Keratinocyte (primary cell): ENCODE data around the gene ZNF280C. TPM values are rescaled to one million over a fixed set of nuclear protein-coding genes. Genes with fewer than 3 reads are reported as not detected.

ENCODE experiments used
- DNase-seq: peaks from one replicate; pipeline ENCODE4 v3.0.0-alpha.2; 2011; ENCODE audit warnings: low read depth, missing footprints, low spot score
- FAIRE-seq: peaks from 2 replicates; lab custom pipeline; 2011; peaks lifted over from hg19 to GRCh38; lab: Jason Lieb, UNC
- H2AFZ ChIP-seq: 2 replicates; pipeline ENCODE4 v1.6.0; 2012; ENCODE audit warnings: low read length, control low read depth, inconsistent platforms; ENCODE audit not compliant: control insufficient read depth
- H3K27ac ChIP-seq: 2 replicates; pipeline ENCODE4 v1.5.1; 2011; ENCODE audit warnings: low read length; ENCODE audit not compliant: control insufficient read depth, insufficient read depth
- H3K27me3 ChIP-seq: 3 replicates; pipeline ENCODE4 v1.6.0; 2011; ENCODE audit warnings: low read length; ENCODE audit not compliant: control insufficient read depth, insufficient read depth; ENCODE audit errors: extremely low read depth
- H3K36me3 ChIP-seq, 2 experiments: 2 replicates in 1 of 2; 3 replicates in 1 of 2; pipeline ENCODE4 v1.5.1; 2011; ENCODE audit warnings: low read length in 2 of 2, mild to moderate bottlenecking in 1 of 2; ENCODE audit not compliant: control insufficient read depth in 2 of 2, insufficient read depth in 2 of 2; ENCODE audit errors: extremely low read depth in 1 of 2
- H3K4me1 ChIP-seq: 3 replicates; pipeline ENCODE4 v1.5.1; 2011; ENCODE audit warnings: low read length; ENCODE audit not compliant: control insufficient read depth, insufficient read depth; ENCODE audit errors: extremely low read depth
- H3K4me2 ChIP-seq: 3 replicates; pipeline ENCODE4 v1.6.0; 2011; ENCODE audit warnings: low read depth, low read length; ENCODE audit not compliant: control insufficient read depth, insufficient read depth; ENCODE audit errors: extremely low read depth
- H3K4me3 ChIP-seq, 3 experiments: fragments of 200-600 bp in 1 of 3; sonication (generic) in 1 of 3; 2 replicates in 2 of 3; 3 replicates in 1 of 3; pipeline ENCODE4 v1.5.1; 2011 to 2016; ENCODE audit warnings: low read length in 3 of 3, mild to moderate bottlenecking in 3 of 3, control low read depth in 2 of 3, inconsistent platforms in 1 of 3, low read depth in 1 of 3, mixed read lengths in 1 of 3, mixed run types in 1 of 3, moderate library complexity in 1 of 3; ENCODE audit not compliant: control insufficient read depth in 2 of 3, insufficient read depth in 2 of 3; ENCODE audit errors: extremely low read depth in 1 of 3
- H3K79me2 ChIP-seq: 2 replicates; pipeline ENCODE4 v1.6.0; 2012; ENCODE audit warnings: low read length; ENCODE audit not compliant: control insufficient read depth, insufficient read depth
- H3K9ac ChIP-seq: 3 replicates; pipeline ENCODE4 v1.6.0; 2011; ENCODE audit warnings: low read length; ENCODE audit not compliant: control insufficient read depth, insufficient read depth; ENCODE audit errors: extremely low read depth
- H3K9me1 ChIP-seq: 3 replicates; pipeline ENCODE4 v1.6.0; 2011; ENCODE audit warnings: low read length; ENCODE audit not compliant: control insufficient read depth, insufficient read depth; ENCODE audit errors: extremely low read depth
- H3K9me3 ChIP-seq: 2 replicates; pipeline ENCODE4 v1.5.1; 2012; ENCODE audit warnings: low read depth, low read length; ENCODE audit not compliant: control insufficient read depth
- H4K20me1 ChIP-seq: 3 replicates; pipeline ENCODE4 v1.6.0; 2011; ENCODE audit warnings: low read length; ENCODE audit not compliant: control insufficient read depth, insufficient read depth; ENCODE audit errors: extremely low read depth
- EZH2 ChIP-seq: IDR thresholded peaks from one replicate; pipeline ENCODE4 v1.6.1; 2012; ENCODE audit warnings: inconsistent platforms, mild to moderate bottlenecking, low read length, moderate library complexity
- dilution Hi-C: fragments of 300-500 bp; cut with MboI; formaldehyde crosslinking; loops from one replicate; pipeline ENCODE4 v1.7.0; 2020; ENCODE audit warnings: low sequenced_read_pairs; ENCODE audit not compliant: extremely low pct_ligation_motif_present
- polyA plus RNA-seq, 5 experiments: library from polyadenylated mRNA; depleted of rRNA in 3 of 5; stranded (reverse) in 3 of 5; stranded (forward) in 1 of 5; unstranded in 1 of 5; fragments of >200 nt; gene quantifications; 1 replicate in 1 of 5; 2 replicates in 3 of 5; 3 replicates in 1 of 5; pipeline versions ENCODE4 v1.2.1 to v1.2.3, GENCODE V29; 2011 to 2012; ENCODE audit warnings: missing spikeins in 2 of 5, low read depth in 1 of 5, low replicate concordance in 1 of 5
- TF ChIP-seq, protein P1 (sequence below), 3 experiments: IDR thresholded peaks in 1 of 3; conservative IDR thresholded peaks in 1 of 3; optimal IDR thresholded peaks in 1 of 3; 2 replicates in 2 of 3; 3 replicates in 1 of 3; pipeline versions ENCODE3 to v1.5.1; 2011; ENCODE audit warnings: low read length in 3 of 3, mild to moderate bottlenecking in 3 of 3, moderate library complexity in 2 of 3, control low read depth in 1 of 3, inconsistent platforms in 1 of 3; ENCODE audit not compliant: insufficient read depth in 2 of 3; ENCODE audit errors: extremely low read depth in 1 of 3

The ZNF280C gene
- polyA plus RNA-seq, 1 donor (not counting 4 experiments of a cell fraction or from before 2014, with no cell fraction given), result 4.7 TPM

DNA sequence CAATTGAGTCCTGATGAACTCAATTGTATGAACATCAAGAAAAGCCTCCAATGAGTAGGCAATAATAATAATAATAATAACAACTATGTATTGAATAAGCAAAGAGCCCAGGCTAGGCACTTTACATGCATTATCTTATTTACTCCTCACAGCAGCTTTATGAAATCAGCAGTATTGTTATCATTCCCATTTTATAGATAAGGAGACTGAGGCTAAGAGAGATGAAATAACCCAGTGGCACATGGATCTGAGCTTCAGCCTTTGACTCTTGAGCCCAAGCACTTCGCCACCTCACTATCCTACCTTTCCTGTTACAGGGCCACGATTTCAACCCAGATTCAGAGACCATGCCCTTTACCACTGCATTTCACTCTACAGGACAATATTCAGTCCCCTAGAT, 93.8 kb downstream of the ZNF280C start:
- peaks cover 11% of the 10 kb centered on the region for H3K4me1 ChIP-seq
- H2AFZ ChIP-seq, result no peak overlapping the region
- peaks cover 3% of the 10 kb centered on the region for H3K27me3 ChIP-seq
- no peak overlapping the region for H3K4me2 ChIP-seq
- no peaks in the 10 kb centered on the region for H3K9me1 ChIP-seq
- dilution Hi-C loops, result no loop called here
- no peak overlapping the region for H3K9ac ChIP-seq
- no peak for DNase-seq
- no peak for TF ChIP-seq EZH2
- TF ChIP-seq, protein P1, sequence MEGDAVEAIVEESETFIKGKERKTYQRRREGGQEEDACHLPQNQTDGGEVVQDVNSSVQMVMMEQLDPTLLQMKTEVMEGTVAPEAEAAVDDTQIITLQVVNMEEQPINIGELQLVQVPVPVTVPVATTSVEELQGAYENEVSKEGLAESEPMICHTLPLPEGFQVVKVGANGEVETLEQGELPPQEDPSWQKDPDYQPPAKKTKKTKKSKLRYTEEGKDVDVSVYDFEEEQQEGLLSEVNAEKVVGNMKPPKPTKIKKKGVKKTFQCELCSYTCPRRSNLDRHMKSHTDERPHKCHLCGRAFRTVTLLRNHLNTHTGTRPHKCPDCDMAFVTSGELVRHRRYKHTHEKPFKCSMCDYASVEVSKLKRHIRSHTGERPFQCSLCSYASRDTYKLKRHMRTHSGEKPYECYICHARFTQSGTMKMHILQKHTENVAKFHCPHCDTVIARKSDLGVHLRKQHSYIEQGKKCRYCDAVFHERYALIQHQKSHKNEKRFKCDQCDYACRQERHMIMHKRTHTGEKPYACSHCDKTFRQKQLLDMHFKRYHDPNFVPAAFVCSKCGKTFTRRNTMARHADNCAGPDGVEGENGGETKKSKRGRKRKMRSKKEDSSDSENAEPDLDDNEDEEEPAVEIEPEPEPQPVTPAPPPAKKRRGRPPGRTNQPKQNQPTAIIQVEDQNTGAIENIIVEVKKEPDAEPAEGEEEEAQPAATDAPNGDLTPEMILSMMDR (optimal IDR thresholded peaks at IDR 0.05 in 1 of 3, IDR thresholded peaks at IDR 0.05 in 1 of 3, conservative IDR thresholded peaks at IDR 0.05 in 1 of 3; ENCODE audit: extremely low read depth in 1 of 3, insufficient read depth in 2 of 3, low read length in 3 of 3), result no peak
- H3K27ac ChIP-seq, result no peak overlapping the region
- no peaks in the 10 kb centered on the region for H4K20me1 ChIP-seq
- no peaks in the 10 kb centered on the region for H3K9me3 ChIP-seq
- no peak for FAIRE-seq
- no peaks in the 10 kb centered on the region for H3K79me2 ChIP-seq
- H3K4me3 ChIP-seq, result no peak overlapping the region
- H3K36me3 ChIP-seq, result no peaks in the 10 kb centered on the region

DNA sequence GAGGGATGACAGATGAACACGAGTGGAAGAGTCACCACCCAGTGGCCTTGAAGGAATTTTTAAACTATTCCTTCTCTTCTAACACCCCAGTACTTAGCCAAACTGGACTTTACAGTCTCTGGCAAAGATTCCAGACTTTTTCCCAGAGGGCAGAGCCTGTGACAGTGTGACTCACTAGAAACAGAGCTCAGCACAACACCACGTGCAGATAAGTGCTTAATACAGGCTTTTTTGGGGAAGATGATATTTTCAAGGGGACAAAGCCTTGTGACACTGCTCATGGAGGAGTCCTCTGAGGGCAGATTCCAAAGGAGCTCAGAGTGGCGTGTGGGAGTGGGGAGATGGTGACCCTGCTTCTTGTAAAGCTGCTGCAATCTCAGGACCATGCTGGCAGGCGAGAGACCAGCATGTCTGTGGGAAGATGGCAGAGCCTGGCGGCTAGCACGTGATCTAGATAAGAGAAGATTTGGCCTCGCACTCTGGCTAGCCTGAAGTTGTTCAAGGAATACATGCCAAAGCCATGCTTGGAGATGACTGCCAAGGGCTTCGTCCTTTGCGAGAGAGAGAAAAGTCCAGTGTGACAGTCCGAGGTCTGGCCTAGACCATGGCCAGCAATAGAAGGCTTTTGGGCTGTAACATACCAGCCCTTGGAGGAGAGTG, 94.5 kb downstream of the ZNF280C start:
- Histone ChIP-seq H3K79me2 (no peaks in the 10 kb centered on the region), H3K27me3 (peaks cover 3% of the 10 kb centered on the region), H3K36me3 (no peaks in the 10 kb centered on the region), H3K27ac (no peak overlapping the region), H3K9me1 (no peaks in the 10 kb centered on the region), H3K4me2 (no peak overlapping the region), H4K20me1 (no peaks in the 10 kb centered on the region), H3K9me3 (no peaks in the 10 kb centered on the region), H3K4me3 (no peak overlapping the region), H3K4me1 (peaks cover 11% of the 10 kb centered on the region), H2AFZ (no peak overlapping the region), H3K9ac (no peak overlapping the region)
- no peak for TF ChIP-seq EZH2
- TF ChIP-seq, protein P1 (optimal IDR thresholded peaks at IDR 0.05 in 1 of 3, IDR thresholded peaks at IDR 0.05 in 1 of 3, conservative IDR thresholded peaks at IDR 0.05 in 1 of 3; ENCODE audit: extremely low read depth in 1 of 3, insufficient read depth in 2 of 3, low read length in 3 of 3), result no peak
- dilution Hi-C loops, result no loop called here
- DNase-seq, result no peak
- no peak for FAIRE-seq
